GM23248 (cell line): Measurements from ENCODE around the gene CPS1.

ENCODE experiments used
- EZH2 ChIP-seq: fragments of 200-600 bp; sonication (generic); IDR thresholded peaks from 2 replicates; pipeline ENCODE4 v1.6.1; 2018; ENCODE audit warnings: antibody characterized with exemption, mild to moderate bottlenecking; ENCODE audit not compliant: insufficient read depth, poor library complexity, severe bottlenecking
- EZH2phosphoT487 ChIP-seq: fragments of 200-600 bp; sonication (generic); IDR thresholded peaks from 2 replicates; pipeline ENCODE4 v1.6.1; 2018; ENCODE audit warnings: antibody characterized with exemption, moderate library complexity, mild to moderate bottlenecking, low read depth; ENCODE audit not compliant: insufficient read depth

- TF ChIP-seq EZH2phosphoT487: no peak
- TF ChIP-seq EZH2: no peak
These were observed 10.9 kb downstream of the CPS1 start for GRCh38 chr2:210567279-210567678.
